ENCODE measurements around the gene ZDHHC14.

The ZDHHC14 gene

GRCh38 chr6:157380779-157381561, at the start of gene ZDHHC14:
ZDHHC14 (plus strand) TSS chr6:157381190.
- in situ Hi-C loops (cut with HindIII; ENCODE audit: low sequenced_read_pairs) = no loop called here

GRCh38 chr6:157332813-157333212, 48.2 kb upstream of the ZDHHC14 start:
- in situ Hi-C loops (cut with HindIII; ENCODE audit: low sequenced_read_pairs) = no loop called here

- in situ Hi-C loops (cut with HindIII; ENCODE audit: low sequenced_read_pairs) = no loop called here
These were observed 47.5 kb upstream of the ZDHHC14 start for GRCh38 chr6:157333537-157333936.

- in situ Hi-C loops (cut with HindIII; ENCODE audit: low sequenced_read_pairs) = no loop called here
These were observed 47.0 kb upstream of the ZDHHC14 start for GRCh38 chr6:157333956-157334355.

- in situ Hi-C loops (cut with HindIII; ENCODE audit: low sequenced_read_pairs) = loop anchor here (5.0 kb wide), 1 partner anchor 246 kb away; no protein-coding TSS in a partner anchor
These were observed 45.2 kb upstream of the ZDHHC14 start for GRCh38 chr6:157335829-157336228.

GRCh38 chr6:157337276-157337675, 43.7 kb upstream of the ZDHHC14 start:
- in situ Hi-C loops (cut with HindIII; ENCODE audit: low sequenced_read_pairs) = loop anchor here (5.0 kb wide), 1 partner anchor 245 kb away; no protein-coding TSS in a partner anchor

- in situ Hi-C loops (cut with HindIII; ENCODE audit: low sequenced_read_pairs) = loop anchor here (5.0 kb wide), 1 partner anchor 245 kb away; no protein-coding TSS in a partner anchor
These were observed 43.2 kb upstream of the ZDHHC14 start for GRCh38 chr6:157337751-157338150.

GRCh38 chr6:157339432-157339831, 41.6 kb upstream of the ZDHHC14 start:
- in situ Hi-C loops (cut with HindIII; ENCODE audit: low sequenced_read_pairs) = loop anchor here (5.0 kb wide), 1 partner anchor 243 kb away; no protein-coding TSS in a partner anchor

- in situ Hi-C loops (cut with HindIII; ENCODE audit: low sequenced_read_pairs) = no loop called here
These were observed 37.3 kb upstream of the ZDHHC14 start for GRCh38 chr6:157343732-157344131.

GRCh38 chr6:157346373-157346772, 34.6 kb upstream of the ZDHHC14 start:
- in situ Hi-C loops (cut with HindIII; ENCODE audit: low sequenced_read_pairs) = no loop called here

- in situ Hi-C loops (cut with HindIII; ENCODE audit: low sequenced_read_pairs) = no loop called here
These were observed 22.7 kb upstream of the ZDHHC14 start for GRCh38 chr6:157358287-157358686.

- in situ Hi-C loops (cut with HindIII; ENCODE audit: low sequenced_read_pairs) = no loop called here
These were observed 19.1 kb upstream of the ZDHHC14 start for GRCh38 chr6:157361886-157362285.

GRCh38 chr6:157364705-157365104, 16.3 kb upstream of the ZDHHC14 start:
- in situ Hi-C loops (cut with HindIII; ENCODE audit: low sequenced_read_pairs) = no loop called here

- in situ Hi-C loops (cut with HindIII; ENCODE audit: low sequenced_read_pairs) = no loop called here
These were observed 14.3 kb upstream of the ZDHHC14 start for GRCh38 chr6:157366648-157367047.

GRCh38 chr6:157368359-157369049, 12.5 kb upstream of the ZDHHC14 start:
- in situ Hi-C loops (cut with HindIII; ENCODE audit: low sequenced_read_pairs) = no loop called here

GRCh38 chr6:157370755-157371154, 10.2 kb upstream of the ZDHHC14 start:
- in situ Hi-C loops (cut with HindIII; ENCODE audit: low sequenced_read_pairs) = no loop called here

- in situ Hi-C loops (cut with HindIII; ENCODE audit: low sequenced_read_pairs) = no loop called here
These were observed 8.3 kb upstream of the ZDHHC14 start for GRCh38 chr6:157372501-157373280.

- in situ Hi-C loops (cut with HindIII; ENCODE audit: low sequenced_read_pairs) = no loop called here
These were observed 6.0 kb upstream of the ZDHHC14 start for GRCh38 chr6:157374889-157375443.

- in situ Hi-C loops (cut with HindIII; ENCODE audit: low sequenced_read_pairs) = no loop called here
These were observed 4.7 kb upstream of the ZDHHC14 start for GRCh38 chr6:157376241-157376640.

- in situ Hi-C loops (cut with HindIII; ENCODE audit: low sequenced_read_pairs) = no loop called here
These were observed 4.2 kb upstream of the ZDHHC14 start for GRCh38 chr6:157376706-157377230.
